GM10266 (cell line): ENCODE data around the gene DCAF5.
"Not testable (repeated sequence)": the region's sequence is repeated elsewhere in the genome, so short reads cannot be mapped to it uniquely, and the experiment has no call there.

ENCODE experiments used
- DNase-seq: peaks from one replicate; pipeline ENCODE4 v3.0.0; 2012; ENCODE audit errors: extremely low spot score
- TF ChIP-seq, protein P1 (sequence below): IDR thresholded peaks from 2 replicates; pipeline ENCODE4 v1.5.1; 2012; ENCODE audit warnings: mild to moderate bottlenecking, low read depth; ENCODE audit not compliant: control insufficient read depth, insufficient read depth; ENCODE audit errors: missing control alignments

Gene DCAF5

DNA sequence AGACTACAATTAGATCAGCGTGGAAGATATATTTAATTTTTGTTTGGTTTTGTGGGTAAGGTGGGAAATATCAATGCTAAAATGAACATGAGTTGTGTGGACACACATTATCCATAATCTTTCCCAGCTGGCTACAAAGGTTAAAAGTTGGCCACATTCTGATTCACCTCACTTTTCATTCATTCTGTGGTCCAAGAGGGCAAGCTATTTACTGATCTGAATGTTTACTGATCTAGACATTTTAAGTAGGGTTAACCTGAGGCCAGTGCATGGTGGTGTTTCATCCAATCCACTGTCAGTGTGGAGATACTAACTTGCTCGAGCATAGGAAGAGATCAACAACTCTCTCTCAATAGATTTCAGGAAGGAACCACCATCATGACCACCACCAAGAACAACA lies 71.6 kb downstream of the DCAF5 start:
- TF ChIP-seq, protein P1, sequence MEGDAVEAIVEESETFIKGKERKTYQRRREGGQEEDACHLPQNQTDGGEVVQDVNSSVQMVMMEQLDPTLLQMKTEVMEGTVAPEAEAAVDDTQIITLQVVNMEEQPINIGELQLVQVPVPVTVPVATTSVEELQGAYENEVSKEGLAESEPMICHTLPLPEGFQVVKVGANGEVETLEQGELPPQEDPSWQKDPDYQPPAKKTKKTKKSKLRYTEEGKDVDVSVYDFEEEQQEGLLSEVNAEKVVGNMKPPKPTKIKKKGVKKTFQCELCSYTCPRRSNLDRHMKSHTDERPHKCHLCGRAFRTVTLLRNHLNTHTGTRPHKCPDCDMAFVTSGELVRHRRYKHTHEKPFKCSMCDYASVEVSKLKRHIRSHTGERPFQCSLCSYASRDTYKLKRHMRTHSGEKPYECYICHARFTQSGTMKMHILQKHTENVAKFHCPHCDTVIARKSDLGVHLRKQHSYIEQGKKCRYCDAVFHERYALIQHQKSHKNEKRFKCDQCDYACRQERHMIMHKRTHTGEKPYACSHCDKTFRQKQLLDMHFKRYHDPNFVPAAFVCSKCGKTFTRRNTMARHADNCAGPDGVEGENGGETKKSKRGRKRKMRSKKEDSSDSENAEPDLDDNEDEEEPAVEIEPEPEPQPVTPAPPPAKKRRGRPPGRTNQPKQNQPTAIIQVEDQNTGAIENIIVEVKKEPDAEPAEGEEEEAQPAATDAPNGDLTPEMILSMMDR = no peak
- no peak for DNase-seq

- TF ChIP-seq, protein P1 = no peak
- DNase-seq = no peak
Observed at GRCh38 chr14:69079747-69080146, 73.2 kb downstream of the DCAF5 start.

GRCh38 chr14:69079188-69079742 lies 73.7 kb downstream of the DCAF5 start:
- no peak for DNase-seq
- TF ChIP-seq, protein P1 = no peak

- DNase-seq = no peak
- TF ChIP-seq, protein P1 = no peak
Observed at GRCh38 chr14:69077841-69078240, 75.1 kb downstream of the DCAF5 start.

DNA sequence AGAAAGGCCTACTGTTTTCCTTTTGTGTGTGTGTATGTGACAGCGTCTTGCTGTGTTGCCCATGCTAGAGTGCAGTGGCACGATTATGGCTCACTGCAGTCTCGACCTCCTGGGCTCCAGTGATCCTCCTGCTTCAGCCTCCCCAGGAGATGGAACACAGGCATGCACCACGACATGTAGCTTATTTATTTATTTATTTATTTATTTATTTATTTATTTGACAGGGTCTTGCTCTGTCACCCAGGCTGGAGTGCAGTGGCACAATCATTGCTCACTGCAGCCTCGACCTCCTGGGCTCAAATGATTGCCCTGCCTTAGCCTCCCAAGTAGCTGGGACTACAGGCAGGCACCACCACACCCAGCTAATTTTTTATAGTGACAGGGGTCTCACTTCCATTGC lies 75.7 kb downstream of the DCAF5 start:
- DNase-seq = not testable (repeated sequence)

DNA sequence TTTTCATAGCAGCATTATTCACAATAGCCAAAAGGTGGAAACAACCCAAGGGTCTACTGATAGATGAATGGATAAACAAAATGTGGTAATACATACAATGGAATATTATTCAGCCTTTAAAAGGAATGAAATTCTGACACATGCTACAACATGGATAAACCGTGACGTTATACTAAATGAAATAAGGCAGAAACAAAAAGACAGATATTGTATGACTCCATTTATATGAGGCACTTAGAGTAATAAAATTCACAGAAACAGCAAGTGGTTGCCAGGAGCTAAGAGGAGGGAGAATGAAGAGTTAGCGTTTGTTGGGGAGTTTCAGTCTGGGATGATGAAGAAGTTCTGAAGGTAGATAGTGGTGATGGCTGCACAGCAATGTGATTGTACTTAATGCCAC lies 76.6 kb downstream of the DCAF5 start:
- no peak for DNase-seq
- TF ChIP-seq, protein P1 = no peak

- no peak for DNase-seq
- TF ChIP-seq, protein P1 = no peak
Observed at GRCh38 chr14:69073915-69074314, 79.0 kb downstream of the DCAF5 start.

DNA sequence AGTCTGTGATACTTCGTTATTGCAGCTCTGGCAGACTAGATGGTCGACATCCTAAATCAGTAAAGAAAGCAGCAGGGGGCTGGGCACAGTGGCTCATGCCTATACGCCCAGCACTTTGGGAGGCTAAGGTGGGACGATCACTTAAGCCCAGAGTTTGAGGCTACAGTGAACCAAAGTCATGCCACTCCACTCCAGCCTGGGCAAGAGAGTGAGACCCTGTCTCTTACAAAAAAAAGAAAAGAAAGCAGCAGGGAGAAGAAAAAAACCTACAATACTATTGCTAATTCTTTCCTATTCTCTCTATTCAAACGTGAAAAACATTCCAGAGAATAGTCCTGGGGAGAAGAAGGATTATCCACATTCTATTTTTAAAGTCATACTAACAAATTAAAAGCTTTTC lies 79.5 kb downstream of the DCAF5 start:
- TF ChIP-seq, protein P1 = no peak
- no peak for DNase-seq
